ENCODE measurements around the gene SOX6. TPM values are rescaled to one million over a fixed set of nuclear protein-coding genes. Genes with fewer than 3 reads are reported as not detected.

The SOX6 gene
- total RNA-seq, 1 donor from 2014 or later: 53.7 TPM

GRCh38 chr11:16225623-16226022, 130.7 kb downstream of the SOX6 start:
- intact Hi-C loops (cut with DNase I): no loop called here
- ATAC-seq: no peak
- DNase-seq (ENCODE audit: low spot score): no peak

GRCh38 chr11:16223558-16223957, 132.8 kb downstream of the SOX6 start:
- intact Hi-C loops (cut with DNase I): no loop called here
- ATAC-seq: no peak
- no peak for DNase-seq (ENCODE audit: low spot score)

DNA sequence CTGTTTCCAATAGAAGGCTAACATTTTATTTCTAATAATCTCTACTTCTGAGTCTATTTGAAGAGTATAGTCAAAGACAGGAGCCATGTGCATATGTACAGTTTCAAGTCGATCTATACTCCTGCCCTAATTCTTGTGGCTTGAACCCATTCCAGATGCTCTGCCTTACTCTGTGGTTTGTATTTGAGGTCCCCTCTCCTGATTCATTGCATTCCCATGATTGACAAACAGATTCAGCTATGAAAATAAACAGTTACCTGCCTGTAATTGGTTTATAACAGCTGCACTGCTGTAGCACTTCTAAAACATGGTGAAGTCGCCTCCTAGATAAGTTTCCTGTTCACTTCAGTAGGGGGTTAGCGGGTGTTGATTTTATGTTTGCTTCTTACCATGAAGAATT, 138.7 kb downstream of the SOX6 start:
- ATAC-seq (no peak), DNase-seq (ENCODE audit: low spot score) (no peak)
- intact Hi-C loops (cut with DNase I): no loop called here

DNA sequence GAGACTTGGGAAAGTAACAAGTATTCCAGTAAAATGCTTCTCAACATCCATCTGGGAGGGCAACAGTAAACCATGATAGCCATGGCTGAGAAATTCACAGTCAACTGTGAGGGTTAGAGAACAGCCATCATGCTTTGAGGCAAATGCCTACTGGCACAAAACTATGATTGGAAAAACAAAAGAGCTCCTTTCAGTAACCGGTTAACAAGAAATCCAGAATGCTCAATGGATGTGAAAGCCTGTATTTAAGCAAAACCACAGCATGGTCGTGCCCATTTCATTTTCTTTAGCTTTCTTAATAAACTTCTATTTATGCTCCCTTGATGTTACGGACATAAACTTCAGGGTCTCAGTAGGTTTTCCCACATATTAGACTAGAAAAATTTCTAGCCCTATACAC, 139.5 kb downstream of the SOX6 start:
- no peak for DNase-seq (ENCODE audit: low spot score)
- ATAC-seq: no peak
- intact Hi-C loops (cut with DNase I): no loop called here

- no peak for DNase-seq (ENCODE audit: low spot score)
- intact Hi-C loops (cut with DNase I): no loop called here
- no peak for ATAC-seq
Measured at GRCh38 chr11:16215352-16215751, 141.0 kb downstream of the SOX6 start.

- ATAC-seq: no peak
- intact Hi-C loops (cut with DNase I): no loop called here
- DNase-seq (ENCODE audit: low spot score): no peak
Measured at GRCh38 chr11:16211407-16211806, 144.9 kb downstream of the SOX6 start.

DNA sequence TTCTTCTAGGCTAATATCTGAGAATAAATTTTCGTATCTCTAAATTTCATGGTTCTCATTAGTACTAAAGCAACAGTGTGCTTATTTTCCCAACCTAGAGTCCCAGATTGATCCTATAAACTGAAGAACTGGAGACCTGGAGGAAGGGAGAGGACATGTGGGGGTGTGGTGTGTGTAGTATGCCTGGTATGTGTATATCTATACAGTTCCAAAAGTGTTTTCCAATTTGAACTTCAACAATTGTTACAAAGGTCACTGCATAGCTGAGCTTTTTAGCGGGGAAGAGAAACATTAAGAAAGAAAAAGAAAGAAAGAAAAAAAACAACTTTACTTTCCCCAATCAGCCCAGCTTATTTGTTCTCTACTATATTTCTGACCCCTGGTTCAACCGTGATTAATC, 152.1 kb downstream of the SOX6 start:
- no peak for ATAC-seq
- intact Hi-C loops (cut with DNase I): no loop called here

GRCh38 chr11:16195651-16196050, 160.7 kb downstream of the SOX6 start:
- DNase-seq (ENCODE audit: low spot score) (no peak), ATAC-seq (no peak)
- intact Hi-C loops (cut with DNase I): no loop called here

More for the DNA sequence above, 152.1 kb downstream of the SOX6 start:
- no peak for DNase-seq (ENCODE audit: low spot score)

GRCh38 chr11:16194566-16194965, 161.8 kb downstream of the SOX6 start:
- DNase-seq (ENCODE audit: low spot score) (no peak), ATAC-seq (peak; percentile 87)
- intact Hi-C loops (cut with DNase I): no loop called here

DNA sequence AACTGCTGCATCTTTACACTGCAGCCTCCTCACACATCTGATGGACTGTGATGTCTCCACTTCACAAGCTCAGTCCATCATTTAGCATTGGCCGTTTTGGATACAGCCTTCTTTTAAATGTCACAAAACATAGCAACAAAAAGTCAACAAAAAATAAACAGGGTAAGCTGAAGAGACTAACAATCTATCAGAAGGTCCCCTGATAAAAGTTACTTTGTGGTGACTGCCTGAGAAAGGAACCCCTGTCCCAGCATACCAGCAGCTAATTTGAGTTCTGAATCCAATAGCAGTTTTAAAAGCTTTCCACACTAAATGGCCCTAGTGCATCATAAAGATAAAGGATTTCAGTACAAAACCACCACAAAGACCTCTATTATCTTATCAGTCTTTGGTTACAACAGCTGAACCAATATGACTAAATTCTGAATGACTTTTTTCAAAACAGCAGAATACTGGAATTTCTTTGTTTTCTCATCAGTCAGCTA, 162.4 kb downstream of the SOX6 start:
- peak; percentile 66 for ATAC-seq
- intact Hi-C loops (cut with DNase I): no loop called here
- no peak for DNase-seq (ENCODE audit: low spot score)

DNA sequence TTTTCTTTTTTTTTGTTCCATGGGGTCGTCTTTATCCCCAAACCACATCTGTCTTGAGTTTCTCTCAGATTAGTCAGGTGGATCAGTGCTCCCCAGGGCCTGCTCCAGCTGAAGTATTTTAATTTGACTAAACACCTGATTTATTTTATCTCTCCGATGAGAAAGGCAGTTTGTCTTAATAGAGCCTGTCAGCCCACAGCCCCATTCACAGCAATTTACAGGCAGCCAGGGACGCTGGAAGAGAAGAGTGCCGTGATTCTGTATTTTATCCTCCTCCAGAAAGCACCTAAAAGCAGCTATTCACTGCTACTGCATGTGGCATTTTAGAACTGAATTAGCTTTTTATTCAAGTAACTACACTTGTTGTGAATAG, 164.5 kb downstream of the SOX6 start:
- no peak for DNase-seq (ENCODE audit: low spot score)
- intact Hi-C loops (cut with DNase I): no loop called here
- no peak for ATAC-seq

- intact Hi-C loops (cut with DNase I): no loop called here
- ATAC-seq: peak; percentile 68
Measured at GRCh38 chr11:16191212-16191867, 165.0 kb downstream of the SOX6 start.

GRCh38 chr11:16186680-16187079, 169.7 kb downstream of the SOX6 start:
- ATAC-seq (no peak), DNase-seq (ENCODE audit: low spot score) (no peak)
- intact Hi-C loops (cut with DNase I): loop anchor here (5.0 kb wide), 1 partner anchor 1269 kb away; no protein-coding TSS in a partner anchor

More at GRCh38 chr11:16191212-16191867, 165.0 kb downstream of the SOX6 start:
- no peak for DNase-seq (ENCODE audit: low spot score)

DNA sequence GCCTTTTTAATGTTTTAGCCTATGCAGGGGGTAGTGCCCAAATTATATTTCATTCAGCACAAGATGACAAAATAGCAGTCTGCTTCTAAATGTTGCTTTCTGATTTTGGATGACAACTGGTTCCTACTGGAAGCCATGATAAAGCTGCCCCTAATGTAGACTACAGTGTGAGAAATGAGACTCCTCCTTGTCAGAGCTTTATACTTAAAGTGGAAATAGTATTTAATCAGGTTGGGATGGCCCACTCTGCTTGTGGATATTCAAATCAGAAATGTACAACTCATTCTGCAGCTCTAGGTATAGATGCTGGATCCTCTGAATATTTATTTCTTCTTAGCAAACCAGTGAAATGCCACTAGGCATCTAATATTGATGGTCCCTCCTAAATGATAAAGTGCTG, 171.3 kb downstream of the SOX6 start:
- intact Hi-C loops (cut with DNase I): loop anchor here (5.0 kb wide), 1 partner anchor 1268 kb away; no protein-coding TSS in a partner anchor
- ATAC-seq (no peak), DNase-seq (ENCODE audit: low spot score) (no peak)

DNA sequence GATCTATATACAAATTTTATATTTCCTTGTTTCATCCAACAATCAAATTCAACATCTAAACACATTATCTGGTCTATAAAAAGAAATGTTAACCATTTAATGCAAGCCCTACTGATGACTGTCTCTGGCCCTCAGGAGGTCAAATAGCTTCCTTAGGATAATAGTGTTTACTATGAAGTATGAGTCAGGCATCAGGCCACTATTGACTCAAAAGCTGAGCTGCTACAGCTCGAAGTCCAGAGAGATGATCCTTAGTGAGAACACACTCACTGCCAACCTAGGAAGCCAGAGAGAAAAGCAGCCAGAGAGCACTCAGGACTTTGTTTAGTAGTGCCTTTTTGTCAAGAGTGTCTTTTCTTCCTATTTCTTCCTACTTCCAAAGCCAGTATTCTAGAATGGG, 171.8 kb downstream of the SOX6 start:
- ATAC-seq: peak; percentile 55
- no peak for DNase-seq (ENCODE audit: low spot score)
- intact Hi-C loops (cut with DNase I): no loop called here

- intact Hi-C loops (cut with DNase I): no loop called here
- no peak for DNase-seq (ENCODE audit: low spot score)
- no peak for ATAC-seq
Measured at GRCh38 chr11:16182553-16182952, 173.8 kb downstream of the SOX6 start.

DNA sequence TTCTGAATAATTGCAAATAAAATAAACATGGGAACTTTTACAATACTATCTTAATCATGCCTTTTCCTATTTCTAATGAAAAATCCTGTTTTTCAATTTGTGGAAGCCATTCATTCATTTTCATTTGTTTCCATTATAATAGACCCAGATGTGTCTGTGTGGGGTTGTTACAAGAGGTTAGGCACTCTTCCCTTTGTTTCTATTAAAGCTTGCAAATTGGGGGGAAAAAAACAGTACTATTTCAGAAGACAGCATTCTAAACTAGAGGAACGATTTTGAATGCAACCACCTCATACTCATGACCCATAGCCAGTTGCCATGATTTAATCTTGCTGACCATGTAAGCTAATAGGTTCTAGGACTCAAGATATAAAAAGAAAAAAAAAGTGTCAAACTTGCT, 175.5 kb downstream of the SOX6 start:
- intact Hi-C loops (cut with DNase I): no loop called here
- DNase-seq (ENCODE audit: low spot score) (no peak), ATAC-seq (no peak)

DNA sequence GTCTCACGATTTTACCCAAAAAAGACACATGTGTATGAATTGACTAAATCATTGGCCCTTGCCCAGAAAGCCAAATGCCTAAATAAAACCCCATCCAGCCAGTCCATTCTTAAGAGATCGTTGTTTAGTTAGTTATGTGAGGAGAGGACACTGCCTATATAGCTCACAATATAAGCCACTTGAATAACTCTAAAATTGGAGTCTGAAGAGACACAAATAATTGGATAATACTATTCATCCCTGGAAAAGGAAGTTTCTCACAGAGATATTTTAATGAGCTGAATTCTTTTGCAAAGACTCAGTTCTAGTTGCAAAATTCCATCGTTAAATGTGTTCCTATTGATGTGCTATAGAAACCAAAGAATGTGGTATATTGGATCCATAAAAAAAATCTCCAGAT, 176.7 kb downstream of the SOX6 start:
- no peak for DNase-seq (ENCODE audit: low spot score)
- intact Hi-C loops (cut with DNase I): no loop called here
- no peak for ATAC-seq

GRCh38 chr11:16178273-16178672, 178.1 kb downstream of the SOX6 start:
- DNase-seq (ENCODE audit: low spot score): no peak

DNA sequence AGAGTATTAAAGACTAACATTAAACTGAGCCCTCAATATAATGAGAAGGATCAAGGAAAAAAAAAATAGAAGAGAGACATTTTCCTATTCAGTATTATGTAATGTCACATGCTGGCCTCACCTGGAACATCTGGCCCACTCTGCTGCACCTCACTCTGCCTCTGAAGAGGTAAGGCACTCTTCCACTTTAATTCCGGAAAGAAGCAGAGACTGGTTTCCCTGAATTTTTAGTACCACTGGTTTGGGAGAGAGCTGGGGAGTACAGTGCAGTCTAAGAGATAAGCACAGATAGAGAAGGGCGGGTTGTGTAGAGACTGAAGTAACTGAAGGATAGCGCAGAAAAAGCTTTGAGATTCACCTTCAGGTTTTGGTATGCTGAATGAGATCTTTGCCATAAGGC, 178.7 kb downstream of the SOX6 start:
- ATAC-seq (no peak), DNase-seq (ENCODE audit: low spot score) (no peak)
- intact Hi-C loops (cut with DNase I): no loop called here

More at GRCh38 chr11:16178273-16178672, 178.1 kb downstream of the SOX6 start:
- ATAC-seq: no peak
- intact Hi-C loops (cut with DNase I): no loop called here

DNA sequence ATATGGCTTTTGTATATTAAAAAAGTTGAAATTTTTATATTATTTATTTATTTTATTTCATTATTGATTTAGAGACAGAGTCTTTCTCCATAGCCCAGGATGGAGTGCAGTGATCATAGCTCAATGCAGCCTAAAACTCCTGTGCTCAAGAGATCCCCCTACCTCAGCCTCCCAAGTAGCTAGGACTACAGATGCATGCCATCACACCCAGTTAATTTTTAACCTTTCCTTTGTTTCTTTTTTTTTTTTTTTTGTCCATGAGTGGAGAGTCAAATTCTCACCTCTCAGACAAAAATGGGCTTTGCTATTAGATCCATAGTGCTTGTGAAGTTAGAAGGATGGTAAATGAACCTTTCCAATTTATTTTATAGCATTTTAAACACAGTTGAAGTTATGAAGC, 182.5 kb downstream of the SOX6 start:
- no peak for DNase-seq (ENCODE audit: low spot score)
- intact Hi-C loops (cut with DNase I): no loop called here
- ATAC-seq: no peak

All from sciatic nerve (tissue), 2 donors.